Fibroblast of pulmonary artery (primary cell): ENCODE measurements around the gene CNOT6L.

Source experiments
- DNase-seq: peaks from one replicate; pipeline ENCODE4 v3.0.0-alpha.2; 2010; ENCODE audit warnings: low read depth
- H3K4me3 ChIP-seq: replicated peaks from 2 replicates; pipeline ENCODE4 v1.5.1; 2011; ENCODE audit warnings: low read depth, mild to moderate bottlenecking, control low read depth, low read length, moderate library complexity
- TF ChIP-seq, protein P1 (sequence below): IDR thresholded peaks from 2 replicates; pipeline ENCODE4 v1.5.1; 2011; ENCODE audit warnings: mild to moderate bottlenecking, control low read depth, low read length, inconsistent platforms; ENCODE audit errors: missing control alignments

Gene CNOT6L

DNA sequence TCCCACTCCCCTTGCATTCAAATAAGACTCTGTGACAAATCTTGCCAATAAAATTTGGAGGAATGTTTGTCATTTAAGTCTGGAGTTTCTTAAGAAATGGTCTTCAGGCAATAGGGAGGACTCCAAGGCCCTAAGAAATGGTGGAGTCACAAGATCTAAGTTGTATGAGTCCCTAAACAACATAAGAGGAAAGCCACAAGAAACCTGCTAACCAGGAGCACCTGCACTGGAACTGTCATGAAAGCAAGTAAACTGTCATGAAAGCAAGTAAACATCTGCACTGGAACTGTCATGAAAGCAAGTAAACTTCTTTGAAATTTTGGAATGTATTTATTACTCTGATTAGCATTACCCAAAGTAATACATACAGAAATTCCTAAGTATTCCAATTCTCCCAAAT lies 3.5 kb downstream of the CNOT6L start:
- TF ChIP-seq, protein P1, sequence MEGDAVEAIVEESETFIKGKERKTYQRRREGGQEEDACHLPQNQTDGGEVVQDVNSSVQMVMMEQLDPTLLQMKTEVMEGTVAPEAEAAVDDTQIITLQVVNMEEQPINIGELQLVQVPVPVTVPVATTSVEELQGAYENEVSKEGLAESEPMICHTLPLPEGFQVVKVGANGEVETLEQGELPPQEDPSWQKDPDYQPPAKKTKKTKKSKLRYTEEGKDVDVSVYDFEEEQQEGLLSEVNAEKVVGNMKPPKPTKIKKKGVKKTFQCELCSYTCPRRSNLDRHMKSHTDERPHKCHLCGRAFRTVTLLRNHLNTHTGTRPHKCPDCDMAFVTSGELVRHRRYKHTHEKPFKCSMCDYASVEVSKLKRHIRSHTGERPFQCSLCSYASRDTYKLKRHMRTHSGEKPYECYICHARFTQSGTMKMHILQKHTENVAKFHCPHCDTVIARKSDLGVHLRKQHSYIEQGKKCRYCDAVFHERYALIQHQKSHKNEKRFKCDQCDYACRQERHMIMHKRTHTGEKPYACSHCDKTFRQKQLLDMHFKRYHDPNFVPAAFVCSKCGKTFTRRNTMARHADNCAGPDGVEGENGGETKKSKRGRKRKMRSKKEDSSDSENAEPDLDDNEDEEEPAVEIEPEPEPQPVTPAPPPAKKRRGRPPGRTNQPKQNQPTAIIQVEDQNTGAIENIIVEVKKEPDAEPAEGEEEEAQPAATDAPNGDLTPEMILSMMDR, result no peak
- no peak for DNase-seq
- no peak overlapping the region for H3K4me3 ChIP-seq

- no peak for DNase-seq
- H3K4me3 ChIP-seq, result no peak overlapping the region
- TF ChIP-seq, protein P1, result no peak
Measured at GRCh38 chr4:77805840-77806239, 13.3 kb downstream of the CNOT6L start.

GRCh38 chr4:77804471-77804870 lies 14.7 kb downstream of the CNOT6L start:
- no peak overlapping the region for H3K4me3 ChIP-seq
- TF ChIP-seq, protein P1, result no peak
- peak; percentile 13 for DNase-seq

GRCh38 chr4:77802402-77802801 lies 16.8 kb downstream of the CNOT6L start:
- no peak for DNase-seq
- H3K4me3 ChIP-seq, result no peak overlapping the region
- TF ChIP-seq, protein P1, result no peak

DNA sequence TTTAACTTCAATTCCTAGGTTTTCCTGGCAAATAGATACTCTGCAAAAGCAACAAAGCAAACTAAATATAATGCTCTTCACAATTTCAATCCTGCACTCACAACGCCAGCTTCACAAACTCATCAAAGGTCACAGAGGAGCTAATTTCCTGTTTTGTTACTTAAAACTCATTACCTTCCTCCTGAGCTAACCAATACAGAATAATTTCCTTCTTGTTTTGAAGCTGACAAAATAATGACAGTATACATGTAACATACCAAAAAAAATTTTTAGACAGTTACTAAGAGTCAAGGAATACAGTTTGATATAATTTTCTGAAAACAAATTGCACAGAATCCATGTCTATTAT lies 17.9 kb downstream of the CNOT6L start:
- DNase-seq, result no peak
- H3K4me3 ChIP-seq, result no peak overlapping the region
- TF ChIP-seq, protein P1, result no peak

GRCh38 chr4:77800483-77801259 lies 18.5 kb downstream of the CNOT6L start:
- no peak overlapping the region for H3K4me3 ChIP-seq
- TF ChIP-seq, protein P1, result no peak
- DNase-seq, result peak; percentile 44

DNA sequence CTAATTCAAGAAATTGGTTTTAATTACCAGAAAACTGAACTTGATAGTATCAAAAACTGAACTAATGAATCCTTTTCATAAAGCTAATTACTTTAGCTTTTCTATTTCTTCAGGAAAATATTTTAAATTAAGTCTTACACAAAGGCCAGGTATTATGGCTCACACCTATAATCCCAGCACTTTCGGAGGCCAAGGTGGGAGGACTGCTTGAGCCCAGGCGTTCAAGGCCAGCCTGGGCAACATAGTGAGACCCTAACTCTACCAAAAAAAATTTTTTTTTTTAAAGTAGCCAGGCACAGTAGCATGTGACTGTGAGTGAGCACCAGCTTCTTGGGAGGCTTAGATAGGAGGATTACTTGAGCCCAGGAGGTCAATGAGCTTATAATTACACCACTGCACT lies 19.1 kb downstream of the CNOT6L start:
- H3K4me3 ChIP-seq, result no peak overlapping the region
- TF ChIP-seq, protein P1, result no peak

More for the DNA sequence above, 19.1 kb downstream of the CNOT6L start:
- DNase-seq, result no peak
